ENCODE results near the gene OR51B6. TPM values are rescaled to one million over a fixed set of nuclear protein-coding genes. Genes with fewer than 3 reads are reported as not detected.

Gene OR51B6
- total and polyA plus RNA-seq, 2 experiments from 2014 or later: not detected

DNA sequence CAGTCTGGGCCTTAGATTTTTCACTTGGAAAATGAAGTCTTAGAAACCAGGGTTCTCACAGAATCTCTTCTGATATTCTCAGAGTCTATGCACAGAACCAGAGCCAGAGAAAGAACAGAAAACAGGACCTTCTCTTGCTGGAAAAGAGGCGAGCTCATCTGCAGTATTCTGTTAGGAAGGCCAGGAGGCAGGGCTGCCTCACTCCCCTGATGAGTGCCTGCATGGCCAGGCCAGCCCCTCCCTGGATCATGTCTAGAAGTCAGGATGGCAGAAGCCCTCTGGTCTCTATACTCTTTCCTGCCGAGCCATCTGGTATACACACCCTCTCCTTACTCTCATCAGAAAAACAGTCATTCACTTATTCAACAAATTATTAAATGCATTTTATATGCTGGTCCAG lies 33.0 kb downstream of the OR51B6 start:
- DNase-seq (ENCODE audit: low spot score) (peak; percentile 16), ATAC-seq (peak; percentile 53)
- H3K27ac ChIP-seq (ENCODE audit: low read depth): no peak overlapping the region
- H3K36me3 Mint-ChIP-seq (ENCODE audit: low read depth): no peaks in the 10 kb centered on the region
- TF ChIP-seq NANOG (IDR thresholded peaks at IDR 0.05; ENCODE audit: borderline replicate concordance) (no peak), ZNF331 (CRISPR knock-in tag; IDR thresholded peaks at IDR 0.05; ENCODE audit: low read depth) (no peak), EZH2 (IDR thresholded peaks at IDR 0.05; ENCODE audit: low read depth, unreplicated experiment) (no peak), CREB1 (CRISPR knock-in tag; IDR thresholded peaks at IDR 0.05; ENCODE audit: low read depth) (no peak), ZNF114 (CRISPR knock-in tag; IDR thresholded peaks at IDR 0.05) (no peak), POLR2AphosphoS5 (IDR thresholded peaks at IDR 0.05; ENCODE audit: low read depth) (no peak)
- TF ChIP-seq, protein P1, sequence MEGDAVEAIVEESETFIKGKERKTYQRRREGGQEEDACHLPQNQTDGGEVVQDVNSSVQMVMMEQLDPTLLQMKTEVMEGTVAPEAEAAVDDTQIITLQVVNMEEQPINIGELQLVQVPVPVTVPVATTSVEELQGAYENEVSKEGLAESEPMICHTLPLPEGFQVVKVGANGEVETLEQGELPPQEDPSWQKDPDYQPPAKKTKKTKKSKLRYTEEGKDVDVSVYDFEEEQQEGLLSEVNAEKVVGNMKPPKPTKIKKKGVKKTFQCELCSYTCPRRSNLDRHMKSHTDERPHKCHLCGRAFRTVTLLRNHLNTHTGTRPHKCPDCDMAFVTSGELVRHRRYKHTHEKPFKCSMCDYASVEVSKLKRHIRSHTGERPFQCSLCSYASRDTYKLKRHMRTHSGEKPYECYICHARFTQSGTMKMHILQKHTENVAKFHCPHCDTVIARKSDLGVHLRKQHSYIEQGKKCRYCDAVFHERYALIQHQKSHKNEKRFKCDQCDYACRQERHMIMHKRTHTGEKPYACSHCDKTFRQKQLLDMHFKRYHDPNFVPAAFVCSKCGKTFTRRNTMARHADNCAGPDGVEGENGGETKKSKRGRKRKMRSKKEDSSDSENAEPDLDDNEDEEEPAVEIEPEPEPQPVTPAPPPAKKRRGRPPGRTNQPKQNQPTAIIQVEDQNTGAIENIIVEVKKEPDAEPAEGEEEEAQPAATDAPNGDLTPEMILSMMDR (conservative IDR thresholded peaks at IDR 0.05; ENCODE audit: low read depth in 2 of 2): peak in 1 of 2 experiments; percentile 18; a peak in 1 of 4 replicates
- TF ChIP-seq, protein P2, sequence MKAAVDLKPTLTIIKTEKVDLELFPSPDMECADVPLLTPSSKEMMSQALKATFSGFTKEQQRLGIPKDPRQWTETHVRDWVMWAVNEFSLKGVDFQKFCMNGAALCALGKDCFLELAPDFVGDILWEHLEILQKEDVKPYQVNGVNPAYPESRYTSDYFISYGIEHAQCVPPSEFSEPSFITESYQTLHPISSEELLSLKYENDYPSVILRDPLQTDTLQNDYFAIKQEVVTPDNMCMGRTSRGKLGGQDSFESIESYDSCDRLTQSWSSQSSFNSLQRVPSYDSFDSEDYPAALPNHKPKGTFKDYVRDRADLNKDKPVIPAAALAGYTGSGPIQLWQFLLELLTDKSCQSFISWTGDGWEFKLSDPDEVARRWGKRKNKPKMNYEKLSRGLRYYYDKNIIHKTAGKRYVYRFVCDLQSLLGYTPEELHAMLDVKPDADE (IDR thresholded peaks at IDR 0.05): no peak
- no peak overlapping the region for H3K4me3 Mint-ChIP-seq
- H3K27me3 Mint-ChIP-seq (ENCODE audit: insufficient read depth, low read depth, poor library complexity): no peaks in the 10 kb centered on the region
- H3K4me1 ChIP-seq (ENCODE audit: insufficient read depth): peaks cover 5% of the 10 kb centered on the region
- no peaks in the 10 kb centered on the region for H3K79me2 ChIP-seq (replicated peaks; ENCODE audit: insufficient read depth)
- H2AFZ ChIP-seq: no peak overlapping the region
- no peak overlapping the region for H3K4me3 ChIP-seq
- no peaks in the 10 kb centered on the region for H3K36me3 ChIP-seq (ENCODE audit: insufficient read depth)
- H4K20me1 ChIP-seq (replicated peaks; ENCODE audit: insufficient read depth): no peaks in the 10 kb centered on the region
- H3K4me2 ChIP-seq: no peak overlapping the region
- H3K9me3 Mint-ChIP-seq: no peaks in the 10 kb centered on the region
- peaks cover 5% of the 10 kb centered on the region; the same call in 2 of the 3 replicates for H3K4me1 Mint-ChIP-seq
- H3K27ac Mint-ChIP-seq: no peak overlapping the region
- no peaks in the 10 kb centered on the region for H3K9me2 ChIP-seq (ENCODE audit: insufficient read depth)
- H3K27me3 ChIP-seq (ENCODE audit: insufficient read depth): no peaks in the 10 kb centered on the region
- H3F3A ChIP-seq (replicated peaks; ENCODE audit: low read depth): no peaks in the 10 kb centered on the region

DNA sequence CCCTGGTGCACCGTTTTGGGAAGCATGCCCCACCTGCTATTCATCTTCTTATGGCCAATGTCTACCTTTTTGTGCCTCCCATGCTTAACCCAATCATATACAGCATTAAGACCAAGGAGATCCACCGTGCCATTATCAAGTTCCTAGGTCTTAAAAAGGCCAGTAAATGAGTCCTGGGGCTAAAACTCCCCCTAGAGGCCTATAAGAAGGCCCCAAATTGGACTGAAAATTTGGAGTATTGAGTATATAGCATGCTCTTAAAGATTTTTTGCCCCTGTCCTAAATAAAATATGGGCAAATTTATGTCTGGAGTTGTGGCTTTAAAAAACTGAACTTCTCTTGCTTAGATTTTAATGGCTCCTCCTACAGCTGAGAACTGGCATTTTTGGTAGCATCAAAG lies 38.9 kb downstream of the OR51B6 start:
- Histone ChIP-seq H3K4me2 (no peak overlapping the region), H4K20me1 (replicated peaks; ENCODE audit: insufficient read depth) (no peaks in the 10 kb centered on the region), H3K79me2 (replicated peaks; ENCODE audit: insufficient read depth) (no peaks in the 10 kb centered on the region), H3K27ac (ENCODE audit: low read depth) (no peak overlapping the region), H3K9me2 (ENCODE audit: insufficient read depth) (0 out of 2 replicates have a peak, but pooled peaks cover 3% of the 10 kb centered on the region), H3K4me3 (no peak overlapping the region), H3K36me3 (ENCODE audit: insufficient read depth) (no peaks in the 10 kb centered on the region), H3F3A (replicated peaks; ENCODE audit: low read depth) (no peaks in the 10 kb centered on the region), H3K4me1 (ENCODE audit: insufficient read depth) (peaks cover 5% of the 10 kb centered on the region), H3K27me3 (ENCODE audit: insufficient read depth) (no peaks in the 10 kb centered on the region), H2AFZ (no peak overlapping the region)
- Mint-ChIP-seq H3K4me1 (no peaks in the 10 kb centered on the region), H3K36me3 (ENCODE audit: low read depth) (no peaks in the 10 kb centered on the region), H3K9me3 (no peaks in the 10 kb centered on the region), H3K4me3 (no peak overlapping the region), H3K27me3 (ENCODE audit: insufficient read depth, low read depth, poor library complexity) (no peaks in the 10 kb centered on the region), H3K27ac (no peak overlapping the region)
- no peak for DNase-seq (ENCODE audit: low spot score)
- TF ChIP-seq, protein P1 (conservative IDR thresholded peaks at IDR 0.05; ENCODE audit: low read depth in 2 of 2): peak; percentile 36 to 53
- TF ChIP-seq, protein P3, sequence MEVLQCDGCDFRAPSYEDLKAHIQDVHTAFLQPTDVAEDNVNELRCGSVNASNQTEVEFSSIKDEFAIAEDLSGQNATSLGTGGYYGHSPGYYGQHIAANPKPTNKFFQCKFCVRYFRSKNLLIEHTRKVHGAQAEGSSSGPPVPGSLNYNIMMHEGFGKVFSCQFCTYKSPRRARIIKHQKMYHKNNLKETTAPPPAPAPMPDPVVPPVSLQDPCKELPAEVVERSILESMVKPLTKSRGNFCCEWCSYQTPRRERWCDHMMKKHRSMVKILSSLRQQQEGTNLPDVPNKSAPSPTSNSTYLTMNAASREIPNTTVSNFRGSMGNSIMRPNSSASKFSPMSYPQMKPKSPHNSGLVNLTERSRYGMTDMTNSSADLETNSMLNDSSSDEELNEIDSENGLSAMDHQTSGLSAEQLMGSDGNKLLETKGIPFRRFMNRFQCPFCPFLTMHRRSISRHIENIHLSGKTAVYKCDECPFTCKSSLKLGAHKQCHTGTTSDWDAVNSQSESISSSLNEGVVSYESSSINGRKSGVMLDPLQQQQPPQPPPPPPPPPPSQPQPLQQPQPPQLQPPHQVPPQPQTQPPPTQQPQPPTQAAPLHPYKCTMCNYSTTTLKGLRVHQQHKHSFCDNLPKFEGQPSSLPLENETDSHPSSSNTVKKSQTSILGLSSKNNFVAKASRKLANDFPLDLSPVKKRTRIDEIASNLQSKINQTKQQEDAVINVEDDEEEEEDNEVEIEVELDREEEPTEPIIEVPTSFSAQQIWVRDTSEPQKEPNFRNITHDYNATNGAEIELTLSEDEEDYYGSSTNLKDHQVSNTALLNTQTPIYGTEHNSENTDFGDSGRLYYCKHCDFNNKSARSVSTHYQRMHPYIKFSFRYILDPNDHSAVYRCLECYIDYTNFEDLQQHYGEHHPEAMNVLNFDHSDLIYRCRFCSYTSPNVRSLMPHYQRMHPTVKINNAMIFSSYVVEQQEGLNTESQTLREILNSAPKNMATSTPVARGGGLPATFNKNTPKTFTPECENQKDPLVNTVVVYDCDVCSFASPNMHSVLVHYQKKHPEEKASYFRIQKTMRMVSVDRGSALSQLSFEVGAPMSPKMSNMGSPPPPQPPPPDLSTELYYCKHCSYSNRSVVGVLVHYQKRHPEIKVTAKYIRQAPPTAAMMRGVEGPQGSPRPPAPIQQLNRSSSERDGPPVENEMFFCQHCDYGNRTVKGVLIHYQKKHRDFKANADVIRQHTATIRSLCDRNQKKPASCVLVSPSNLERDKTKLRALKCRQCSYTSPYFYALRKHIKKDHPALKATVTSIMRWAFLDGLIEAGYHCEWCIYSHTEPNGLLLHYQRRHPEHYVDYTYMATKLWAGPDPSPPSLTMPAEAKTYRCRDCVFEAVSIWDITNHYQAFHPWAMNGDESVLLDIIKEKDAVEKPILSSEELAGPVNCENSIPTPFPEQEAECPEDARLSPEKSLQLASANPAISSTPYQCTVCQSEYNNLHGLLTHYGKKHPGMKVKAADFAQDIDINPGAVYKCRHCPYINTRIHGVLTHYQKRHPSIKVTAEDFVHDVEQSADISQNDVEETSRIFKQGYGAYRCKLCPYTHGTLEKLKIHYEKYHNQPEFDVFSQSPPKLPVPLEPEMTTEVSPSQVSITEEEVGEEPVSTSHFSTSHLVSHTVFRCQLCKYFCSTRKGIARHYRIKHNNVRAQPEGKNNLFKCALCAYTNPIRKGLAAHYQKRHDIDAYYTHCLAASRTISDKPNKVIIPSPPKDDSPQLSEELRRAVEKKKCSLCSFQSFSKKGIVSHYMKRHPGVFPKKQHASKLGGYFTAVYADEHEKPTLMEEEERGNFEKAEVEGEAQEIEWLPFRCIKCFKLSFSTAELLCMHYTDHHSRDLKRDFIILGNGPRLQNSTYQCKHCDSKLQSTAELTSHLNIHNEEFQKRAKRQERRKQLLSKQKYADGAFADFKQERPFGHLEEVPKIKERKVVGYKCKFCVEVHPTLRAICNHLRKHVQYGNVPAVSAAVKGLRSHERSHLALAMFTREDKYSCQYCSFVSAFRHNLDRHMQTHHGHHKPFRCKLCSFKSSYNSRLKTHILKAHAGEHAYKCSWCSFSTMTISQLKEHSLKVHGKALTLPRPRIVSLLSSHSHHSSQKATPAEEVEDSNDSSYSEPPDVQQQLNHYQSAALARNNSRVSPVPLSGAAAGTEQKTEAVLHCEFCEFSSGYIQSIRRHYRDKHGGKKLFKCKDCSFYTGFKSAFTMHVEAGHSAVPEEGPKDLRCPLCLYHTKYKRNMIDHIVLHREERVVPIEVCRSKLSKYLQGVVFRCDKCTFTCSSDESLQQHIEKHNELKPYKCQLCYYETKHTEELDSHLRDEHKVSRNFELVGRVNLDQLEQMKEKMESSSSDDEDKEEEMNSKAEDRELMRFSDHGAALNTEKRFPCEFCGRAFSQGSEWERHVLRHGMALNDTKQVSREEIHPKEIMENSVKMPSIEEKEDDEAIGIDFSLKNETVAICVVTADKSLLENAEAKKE (CRISPR knock-in tag; IDR thresholded peaks at IDR 0.05): no peak
- ATAC-seq: no peak

All from GM23338 (cell line).